Right atrium auricular region (tissue), 2 donors: Measurements from ENCODE around the gene STK32B. TPM values are rescaled to one million over a fixed set of nuclear protein-coding genes. Genes with fewer than 3 reads are reported as not detected.

Experiments used
- DNase-seq: peaks from one replicate; pipeline ENCODE4 v3.0.0-alpha.2; 2019; ENCODE audit warnings: low spot score
- H3K27ac ChIP-seq, 2 donors: fragments of 200-600 bp; sonication (generic); 1 replicate in 1 of 2; 2 replicates in 1 of 2; pipeline ENCODE4 v1.5.1; 2016 to 2019
- H3K27me3 ChIP-seq, 2 donors: fragments of 200-600 bp; sonication (generic); one replicate each; pipeline versions ENCODE4 v1.5.1 to v1.6.0; 2017 to 2019
- H3K36me3 ChIP-seq: fragments of 200-600 bp; sonication (generic); one replicate; pipeline ENCODE4 v1.5.1; 2016
- H3K4me1 ChIP-seq, 2 donors: fragments of 200-600 bp; sonication (generic); one replicate each; pipeline versions ENCODE4 v1.5.1 to v1.6.0; 2017 to 2019
- H3K4me3 ChIP-seq, 2 donors: fragments of 200-600 bp; sonication (generic); 1 replicate in 1 of 2; 2 replicates in 1 of 2; pipeline ENCODE4 v1.5.1; 2017 to 2019; ENCODE audit warnings: mild to moderate bottlenecking in 1 of 2, moderate library complexity in 1 of 2
- H3K9me3 ChIP-seq, 2 donors: fragments of 200-600 bp; sonication (generic); one replicate each; pipeline ENCODE4 v1.5.1; 2019
- CTCF ChIP-seq, 2 donors: fragments of 200-600 bp; sonication (generic); IDR thresholded peaks; one replicate each; pipeline ENCODE4 v1.5.1; 2019; ENCODE audit warnings: antibody characterized with exemption in 2 of 2
- total RNA-seq, 2 donors: library from RNA; depleted of rRNA; stranded (reverse); fragments of >200 nt; gene quantifications; one replicate each; pipeline ENCODE4 v1.1.0, GENCODE V29; 2016

The STK32B gene
- total RNA-seq, 2 donors from 2014 or later = 0.31 to 0.59 TPM

GRCh38 chr4:5213087-5213595 is 161.9 kb downstream of the STK32B start:
- DNase-seq = no peak
- Histone ChIP-seq H3K27me3 (no peaks in the 10 kb centered on the region), H3K4me3 (no peak overlapping the region), H3K4me1 (no peaks in the 10 kb centered on the region), H3K27ac (no peak overlapping the region), H3K36me3 (no peaks in the 10 kb centered on the region), H3K9me3 (no peaks in the 10 kb centered on the region)
- TF ChIP-seq CTCF (IDR thresholded peaks at IDR 0.05) = no peak

GRCh38 chr4:5215321-5215720 is 164.0 kb downstream of the STK32B start:
- Histone ChIP-seq H3K27me3 (no peaks in the 10 kb centered on the region), H3K27ac (no peak overlapping the region), H3K36me3 (no peaks in the 10 kb centered on the region), H3K4me3 (no peak overlapping the region), H3K4me1 (no peaks in the 10 kb centered on the region), H3K9me3 (no peaks in the 10 kb centered on the region)
- no peak for TF ChIP-seq CTCF (IDR thresholded peaks at IDR 0.05)
- DNase-seq = no peak

- no peaks in the 10 kb centered on the region for H3K27me3 ChIP-seq
- no peak for DNase-seq
- H3K4me3 ChIP-seq = no peak overlapping the region
- H3K9me3 ChIP-seq = peaks cover 0 to 9% of the 10 kb centered on the region in 2 donors
- no peak overlapping the region for H3K27ac ChIP-seq
- no peak for TF ChIP-seq CTCF (IDR thresholded peaks at IDR 0.05)
- H3K36me3 ChIP-seq = no peaks in the 10 kb centered on the region
- H3K4me1 ChIP-seq = no peaks in the 10 kb centered on the region
Observed at GRCh38 chr4:5217421-5217820, 166.1 kb downstream of the STK32B start.

GRCh38 chr4:5218376-5219069 is 167.2 kb downstream of the STK32B start:
- Histone ChIP-seq H3K9me3 (peaks cover 0 to 15% of the 10 kb centered on the region in 2 donors), H3K36me3 (no peaks in the 10 kb centered on the region), H3K4me1 (no peaks in the 10 kb centered on the region), H3K27ac (no peak overlapping the region), H3K27me3 (no peaks in the 10 kb centered on the region), H3K4me3 (no peak overlapping the region)
- no peak for DNase-seq
- no peak for TF ChIP-seq CTCF (IDR thresholded peaks at IDR 0.05)

- H3K9me3 ChIP-seq = peaks cover 0 to 15% of the 10 kb centered on the region in 2 donors
- no peak for TF ChIP-seq CTCF (IDR thresholded peaks at IDR 0.05)
- no peak for DNase-seq
- H3K4me3 ChIP-seq = no peak overlapping the region
- H3K27me3 ChIP-seq = no peaks in the 10 kb centered on the region
- H3K27ac ChIP-seq = no peak overlapping the region
- no peaks in the 10 kb centered on the region for H3K36me3 ChIP-seq
- no peaks in the 10 kb centered on the region for H3K4me1 ChIP-seq
Observed at GRCh38 chr4:5220028-5220427, 168.7 kb downstream of the STK32B start.

- peaks cover 0 to 15% of the 10 kb centered on the region in 2 donors for H3K9me3 ChIP-seq
- no peaks in the 10 kb centered on the region for H3K4me1 ChIP-seq
- TF ChIP-seq CTCF (IDR thresholded peaks at IDR 0.05) = no peak
- no peak for DNase-seq
- H3K4me3 ChIP-seq = no peak overlapping the region
- H3K27me3 ChIP-seq = no peaks in the 10 kb centered on the region
- H3K27ac ChIP-seq = no peak overlapping the region
- no peaks in the 10 kb centered on the region for H3K36me3 ChIP-seq
Observed at GRCh38 chr4:5222047-5222446, 170.8 kb downstream of the STK32B start.
